H9 (cell line): Measurements from ENCODE around the gene PRDM8. TPM values are rescaled to one million over a fixed set of nuclear protein-coding genes. Genes with fewer than 3 reads are reported as not detected.

ENCODE experiments used
- DNase-seq: peaks from one replicate; pipeline ENCODE4 v3.0.0-alpha.2; 2017
- H2AFZ ChIP-seq: one replicate; pipeline ENCODE4 v1.6.1; 2013; ENCODE audit warnings: mild to moderate bottlenecking, low read length, control low read depth, moderate library complexity
- H2AK5ac ChIP-seq: 2 replicates; pipeline ENCODE4 v1.6.1; 2013; ENCODE audit warnings: low read length, control low read depth, mixed read lengths; ENCODE audit not compliant: insufficient read length
- H2BK120ac ChIP-seq: one replicate; pipeline ENCODE4 v1.6.1; 2013; ENCODE audit warnings: low read depth, mild to moderate bottlenecking, low read length, control low read depth, inconsistent platforms; ENCODE audit not compliant: poor library complexity, severe bottlenecking
- H2BK12ac ChIP-seq: 2 replicates; pipeline ENCODE4 v1.6.1; 2013; ENCODE audit warnings: low read length, control low read depth, mixed read lengths, low read depth; ENCODE audit not compliant: insufficient read length
- H2BK15ac ChIP-seq: 2 replicates; pipeline ENCODE4 v1.6.1; 2013; ENCODE audit warnings: low read depth, low read length, control low read depth
- H2BK20ac ChIP-seq: one replicate; pipeline ENCODE4 v1.6.1; 2013; ENCODE audit warnings: low read depth, mild to moderate bottlenecking, low read length, control low read depth, inconsistent platforms; ENCODE audit not compliant: poor library complexity, severe bottlenecking
- H2BK5ac ChIP-seq: 2 replicates; pipeline ENCODE4 v1.6.1; 2013; ENCODE audit warnings: low read length, control low read depth, mixed read lengths; ENCODE audit not compliant: insufficient read length
- H3K14ac ChIP-seq: 2 replicates; pipeline ENCODE4 v1.6.1; 2013; ENCODE audit warnings: low read length, control low read depth; ENCODE audit not compliant: insufficient read depth
- H3K18ac ChIP-seq: 2 replicates; pipeline ENCODE4 v1.6.1; 2013; ENCODE audit warnings: low read depth, mild to moderate bottlenecking, mixed read lengths, low read length, control low read depth; ENCODE audit not compliant: insufficient read length
- H3K23ac ChIP-seq: 2 replicates; pipeline ENCODE4 v1.6.1; 2013; ENCODE audit warnings: low read length, control low read depth, mixed read lengths, low read depth; ENCODE audit not compliant: insufficient read length
- H3K23me2 ChIP-seq: 2 replicates; pipeline ENCODE4 v1.6.1; 2013; ENCODE audit warnings: low read depth, mild to moderate bottlenecking, mixed read lengths, low read length, control low read depth; ENCODE audit not compliant: insufficient read length, poor library complexity, severe bottlenecking
- H3K27ac ChIP-seq: 2 replicates; pipeline ENCODE4 v1.5.1; 2013; ENCODE audit warnings: low read length, control low read depth, mixed read lengths, low read depth; ENCODE audit not compliant: insufficient read length
- H3K27me3 ChIP-seq: 2 replicates; pipeline ENCODE4 v1.6.1; 2013; ENCODE audit warnings: low read length, control low read depth, inconsistent platforms; ENCODE audit not compliant: insufficient read depth
- H3K4ac ChIP-seq: 2 replicates; pipeline ENCODE4 v1.6.1; 2013; ENCODE audit warnings: low read depth, mild to moderate bottlenecking, control low read depth, inconsistent platforms, low read length, moderate library complexity
- H3K4me1 ChIP-seq: 2 replicates; pipeline ENCODE4 v1.6.1; 2013; ENCODE audit warnings: low read length, control low read depth, inconsistent platforms; ENCODE audit not compliant: insufficient read depth
- H3K4me2 ChIP-seq: 2 replicates; pipeline ENCODE4 v1.6.1; 2013; ENCODE audit warnings: low read length, control low read depth, mixed read lengths; ENCODE audit not compliant: insufficient read length, insufficient read depth
- H3K56ac ChIP-seq: 2 replicates; pipeline ENCODE4 v1.6.1; 2013; ENCODE audit warnings: low read depth, mild to moderate bottlenecking, mixed read lengths, low read length, control low read depth; ENCODE audit not compliant: insufficient read length
- H3K79me1 ChIP-seq: 2 replicates; pipeline ENCODE4 v1.6.1; 2013; ENCODE audit warnings: low read depth, mild to moderate bottlenecking, moderate library complexity, low read length, control low read depth, inconsistent platforms; ENCODE audit not compliant: insufficient read depth, poor library complexity, severe bottlenecking
- H3K79me2 ChIP-seq: 2 replicates; pipeline ENCODE4 v1.6.1; 2013; ENCODE audit warnings: low read length, control low read depth, inconsistent platforms; ENCODE audit not compliant: insufficient read depth
- H3K9ac ChIP-seq: 2 replicates; pipeline ENCODE4 v1.6.1; 2013; ENCODE audit warnings: low read length, control low read depth, mixed read lengths; ENCODE audit not compliant: insufficient read length; ENCODE audit errors: extremely low read depth
- H3K9me3 ChIP-seq: one replicate; pipeline ENCODE4 v1.6.1; 2013; ENCODE audit warnings: low read depth, low read length, inconsistent platforms; ENCODE audit not compliant: control insufficient read depth
- H3T11ph ChIP-seq: one replicate; pipeline ENCODE4 v1.6.1; 2013; ENCODE audit warnings: mild to moderate bottlenecking, low read length, control low read depth, inconsistent platforms
- H4K20me1 ChIP-seq: one replicate; pipeline ENCODE4 v1.6.1; 2013; ENCODE audit not compliant: control insufficient read depth, insufficient read length, insufficient read depth
- H4K5ac ChIP-seq: 2 replicates; pipeline ENCODE4 v1.6.1; 2013; ENCODE audit warnings: low read depth, mild to moderate bottlenecking, mixed read lengths, low read length, control low read depth; ENCODE audit not compliant: insufficient read length
- H4K8ac ChIP-seq: replicated peaks from 2 replicates; pipeline ENCODE4 v1.6.1; 2013; ENCODE audit warnings: low read length, control low read depth, mixed read lengths, low read depth; ENCODE audit not compliant: insufficient read length
- H4K91ac ChIP-seq: 2 replicates; pipeline ENCODE4 v1.6.1; 2013; ENCODE audit warnings: low read depth, mild to moderate bottlenecking, moderate library complexity, mixed read lengths, low read length, control low read depth; ENCODE audit not compliant: insufficient read length
- H3K27ac Mint-ChIP-seq, 3 experiments: 2 replicates in 2 of 3; 3 replicates in 1 of 3; pipeline ENCODE4 v1.8.0; 2020 to 2021; ENCODE audit warnings: mixed read lengths in 3 of 3, mild to moderate bottlenecking in 1 of 3, moderate library complexity in 1 of 3
- H3K27me3 Mint-ChIP-seq: 2 replicates; pipeline ENCODE4 v1.8.0; 2021; ENCODE audit warnings: low read depth, mild to moderate bottlenecking, moderate library complexity, mixed read lengths
- H3K36me3 Mint-ChIP-seq, 3 experiments: 2 replicates in 2 of 3; 3 replicates in 1 of 3; pipeline ENCODE4 v1.8.0; 2020 to 2021; ENCODE audit warnings: low read depth in 3 of 3, mixed read lengths in 3 of 3; ENCODE audit not compliant: insufficient read depth in 1 of 3
- H3K4me1 Mint-ChIP-seq, 2 experiments: 2 replicates each; pipeline ENCODE4 v1.8.0; 2020; ENCODE audit warnings: mixed read lengths in 2 of 2
- H3K4me3 Mint-ChIP-seq, 2 experiments: 2 replicates in 1 of 2; 3 replicates in 1 of 2; pipeline ENCODE4 v1.8.0; 2020 to 2021; ENCODE audit warnings: mild to moderate bottlenecking in 2 of 2, mixed read lengths in 2 of 2, moderate library complexity in 1 of 2
- H3K9me3 Mint-ChIP-seq, 2 experiments: 2 replicates in 1 of 2; 3 replicates in 1 of 2; pipeline ENCODE4 v1.8.0; 2020; ENCODE audit warnings: mild to moderate bottlenecking in 2 of 2, mixed read lengths in 2 of 2, moderate library complexity in 1 of 2
- CTCF ChIP-seq: fragments of 200-600 bp; sonication (generic); conservative IDR thresholded peaks from 3 replicates; pipeline ENCODE4 v1.8.0; 2021; ENCODE audit warnings: antibody characterized with exemption, mild to moderate bottlenecking
- WGBS: extraction: QIAGEN DNeasy Blood & Tissue Kit; methylation state at CpG from one replicate; pipeline ENCODE4 v1.1.7; 2013; ENCODE audit warnings: missing lambda C conversion rate, low lambda C conversion rate, mixed read lengths; ENCODE audit not compliant: insufficient read length; ENCODE audit errors: extremely low coverage; 5-methylcytosine and 5-hydroxymethylcytosine counted together
- total RNA-seq: library from RNA; stranded (reverse); gene quantifications from 2 replicates; pipeline ENCODE4 v1.2.1, GENCODE V29; 2021

Gene PRDM8
- total RNA-seq, 1 experiment from 2014 or later = not detected

- Histone ChIP-seq H2BK120ac (no peak overlapping the region), H2AK5ac (no peak overlapping the region), H3K23me2 (no peaks in the 10 kb centered on the region), H2BK20ac (no peak overlapping the region), H3K4me2 (no peak overlapping the region), H3T11ph (no peak overlapping the region), H2BK5ac (no peak overlapping the region), H4K91ac (no peak overlapping the region), H4K20me1 (no peaks in the 10 kb centered on the region), H3K23ac (no peak overlapping the region), H3K27me3 (no peaks in the 10 kb centered on the region), H3K4me1 (no peaks in the 10 kb centered on the region), H4K8ac (no peak overlapping the region), H3K4ac (no peak overlapping the region), H2AFZ (no peak overlapping the region), H4K5ac (no peak overlapping the region), H3K56ac (no peak overlapping the region), H2BK12ac (no peak overlapping the region), H3K9me3 (no peaks in the 10 kb centered on the region), H3K18ac (no peak overlapping the region), H3K14ac (no peak overlapping the region), H3K27ac (no peak overlapping the region), H3K79me1 (peaks cover under 1% of the 10 kb centered on the region), H2BK15ac (no peak overlapping the region), H3K79me2 (no peaks in the 10 kb centered on the region), H3K9ac (no peak overlapping the region)
- no peak for TF ChIP-seq CTCF
- Mint-ChIP-seq H3K4me3 (no peak overlapping the region), H3K9me3 (no peaks in the 10 kb centered on the region), H3K4me1 (no peaks in the 10 kb centered on the region), H3K27ac (no peak overlapping the region), H3K27me3 (no peaks in the 10 kb centered on the region; the same call in none of the 2 replicates), H3K36me3 (no peaks in the 10 kb centered on the region)
- no peak for DNase-seq
- no CpG with 5 or more reads among the region's 2 CpGs for WGBS
Observed at GRCh38 chr4:80156410-80156809, 40.9 kb upstream of the PRDM8 start.
